ENCODE measurements around the gene LRRC8E.

DNA sequence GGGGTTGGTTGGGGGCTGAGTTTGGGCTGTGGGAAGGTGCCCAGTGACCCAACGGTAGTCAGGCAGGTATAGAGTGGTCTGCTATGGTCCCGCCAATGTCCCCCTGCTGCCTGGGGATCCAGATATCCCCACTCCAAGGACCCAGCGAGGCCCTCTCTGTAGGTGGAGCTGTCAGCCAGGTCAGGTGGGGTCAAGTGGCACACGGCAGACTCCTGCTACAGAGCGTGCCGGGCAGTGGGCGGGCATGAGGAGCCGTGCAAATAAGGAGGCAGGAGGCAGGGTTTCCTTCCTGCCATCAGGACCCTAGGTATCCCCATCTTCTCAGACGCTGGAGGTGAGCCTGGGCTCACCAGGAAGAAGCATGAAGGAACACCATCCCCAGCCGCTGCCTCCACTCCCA is 43.4 kb upstream of the LRRC8E start:
- TF ChIP-seq POLR2AphosphoS5 (IDR thresholded peaks at IDR 0.05; ENCODE audit: low read depth, low read length) (no peak), TAF1 (IDR thresholded peaks at IDR 0.05; ENCODE audit: borderline replicate concordance, insufficient read depth, low read length) (no peak)

Measured in PFSK-1 (cell line).